Myocyte (in vitro differentiated cells): ENCODE data around the gene CBL. TPM values are rescaled to one million over a fixed set of nuclear protein-coding genes. Genes with fewer than 3 reads are reported as not detected.

ENCODE experiments used
- DNase-seq: peaks from one replicate; pipeline ENCODE4 v3.0.0-alpha.2; 2012; ENCODE audit warnings: low read depth
- total RNA-seq: library from RNA; depleted of rRNA; stranded (reverse); fragments of >200 nt; gene quantifications from 2 replicates; pipeline ENCODE4 v1.2.3, GENCODE V29; 2014

CBL gene
- total RNA-seq, 1 donor from 2014 or later = 8.2 TPM

GRCh38 chr11:119307974-119308373 lies 101.8 kb downstream of the CBL start:
- DNase-seq = no peak

GRCh38 chr11:119309411-119309810 lies 103.3 kb downstream of the CBL start:
- no peak for DNase-seq

GRCh38 chr11:119309953-119310681 lies 104.0 kb downstream of the CBL start:
- DNase-seq = no peak

- DNase-seq = no peak
Measured at GRCh38 chr11:119310682-119311052, 104.5 kb downstream of the CBL start.

DNA sequence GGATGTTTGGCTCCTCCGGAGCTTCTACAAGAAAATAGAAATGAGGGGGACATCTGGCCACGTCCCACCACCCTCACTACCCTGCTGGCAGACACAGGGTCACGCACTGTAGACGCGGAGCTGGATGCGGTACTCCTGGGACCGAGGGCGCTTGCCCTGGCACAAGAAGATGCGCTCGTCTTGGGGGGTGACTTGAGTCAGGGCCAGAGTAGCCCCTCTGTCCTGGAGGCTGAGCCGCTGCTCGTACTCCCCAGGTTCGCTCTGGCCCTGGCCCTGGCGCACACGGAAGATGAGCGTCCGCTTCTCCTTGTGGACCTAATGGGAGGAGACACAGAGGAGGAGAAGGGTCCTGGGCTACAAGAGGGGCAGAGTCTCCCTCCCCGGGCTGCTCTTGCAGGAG lies 108.6 kb downstream of the CBL start:
- DNase-seq = no peak

DNA sequence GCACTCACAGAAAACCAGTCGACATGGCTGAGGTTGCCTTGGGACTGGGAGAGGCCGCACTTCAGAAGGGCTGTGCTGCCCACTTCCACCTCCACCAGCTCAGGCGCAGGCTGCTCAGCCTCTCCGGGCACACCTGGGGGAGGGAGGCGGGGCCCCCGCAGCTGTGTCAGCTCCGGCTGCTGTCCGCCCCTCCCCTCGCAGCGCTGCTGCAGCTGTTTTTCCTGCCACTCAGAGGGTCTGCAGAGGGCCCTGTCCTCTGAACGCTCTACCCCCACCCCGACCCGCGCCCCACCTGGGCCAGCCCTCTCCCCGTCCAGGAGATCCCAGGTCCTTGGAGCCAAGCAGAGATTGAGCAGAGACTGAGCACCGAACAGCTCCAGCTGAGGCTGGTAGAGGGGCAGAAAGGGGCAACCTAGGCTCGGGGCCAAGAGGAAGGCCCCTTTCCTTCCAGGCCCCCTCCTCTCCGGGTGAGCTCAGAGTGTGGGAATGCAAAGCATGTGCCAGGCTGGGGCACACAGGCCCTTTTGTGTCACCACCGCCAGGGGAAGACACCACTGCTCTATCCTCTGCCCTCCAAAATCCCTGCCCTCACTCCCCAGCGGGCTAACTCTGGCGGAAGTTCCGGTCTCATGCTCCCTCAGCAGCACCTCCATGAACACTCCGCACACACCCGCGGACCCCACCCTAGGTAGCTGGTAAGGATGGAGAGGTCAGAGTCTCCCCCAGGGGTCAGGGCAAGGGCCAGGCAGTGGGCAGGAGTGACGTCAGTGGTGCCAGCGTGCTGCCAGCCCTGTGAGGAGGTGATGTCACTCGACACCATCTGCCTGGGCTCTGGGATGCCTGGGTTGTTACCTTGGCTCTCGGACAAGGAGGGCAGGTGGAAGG lies 109.2 kb downstream of the CBL start:
- peak; percentile 53 for DNase-seq

DNA sequence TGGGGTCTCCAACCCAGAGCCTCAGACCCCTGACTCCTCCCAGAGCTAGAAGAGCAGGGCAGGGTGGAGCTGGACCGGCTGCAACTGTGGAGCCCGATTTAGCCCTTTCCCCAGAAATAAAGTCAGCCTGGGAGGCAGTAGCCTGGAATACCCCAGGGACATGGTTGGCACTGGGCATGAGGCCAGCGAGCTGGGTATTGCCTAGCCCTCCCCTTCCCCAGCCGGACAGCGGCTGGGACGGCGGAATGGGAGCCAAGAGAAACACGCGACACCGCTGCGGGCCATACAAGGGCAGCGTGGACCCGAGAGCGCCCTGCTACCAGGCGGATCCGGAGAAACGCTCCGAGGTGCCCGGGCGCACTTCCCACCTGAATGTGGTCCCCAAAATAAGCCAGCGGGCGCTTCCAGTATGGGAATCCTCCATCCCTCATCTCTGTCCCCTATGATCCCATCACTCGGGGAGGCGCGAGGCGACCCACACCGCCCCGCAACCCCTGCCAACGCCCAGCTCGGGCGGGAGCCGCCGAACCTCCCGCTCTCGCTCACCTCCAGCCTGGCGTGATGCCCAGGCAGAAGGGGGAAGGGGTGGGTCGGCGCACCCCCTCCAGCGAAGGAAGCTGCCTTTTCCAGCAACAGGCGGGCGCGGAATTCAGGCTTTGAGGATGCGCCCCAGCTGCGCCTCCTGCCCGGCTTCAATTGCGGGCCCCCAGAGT lies 110.0 kb downstream of the CBL start:
- DNase-seq = peak; percentile 76

GRCh38 chr11:119316729-119317591 lies 110.8 kb downstream of the CBL start, which contains the start of gene MCAM:
Gene MCAM (minus strand): TSS chr11:119317130. CDS start chr11:119317101, 29 bp downstream.
- DNase-seq = no peak

DNA sequence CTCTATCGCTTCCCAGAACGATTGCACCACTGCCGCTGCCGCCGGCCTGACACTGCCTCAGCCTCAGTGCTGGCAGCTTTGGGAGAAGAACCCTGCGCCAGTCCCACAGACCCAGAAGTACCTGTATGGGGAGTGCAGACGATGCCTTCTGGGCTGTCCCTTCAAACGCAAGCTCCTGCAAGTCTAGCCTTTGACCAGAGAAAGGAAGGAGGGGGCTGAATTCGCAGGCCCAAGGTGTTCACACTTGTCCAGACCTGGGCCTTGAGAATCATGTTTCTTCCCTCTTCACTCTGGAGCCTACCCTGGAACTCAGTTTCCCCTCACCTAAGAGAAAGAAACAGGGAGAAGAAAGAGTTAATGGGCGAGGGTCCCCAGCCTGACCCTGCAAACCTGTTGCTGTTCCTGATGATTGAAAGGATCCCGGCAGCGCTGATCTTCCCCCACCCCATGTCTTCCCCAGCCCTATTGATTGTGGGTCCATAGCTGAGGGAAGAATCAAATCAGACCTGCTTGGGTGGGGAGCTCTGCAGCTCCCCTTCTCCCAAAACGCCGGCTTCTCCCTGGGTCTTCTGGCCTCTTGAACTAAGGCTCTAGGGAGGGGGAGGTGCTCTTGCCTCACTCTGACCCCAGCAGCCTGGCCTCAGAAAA lies 111.6 kb downstream of the CBL start:
- DNase-seq = no peak

- no peak for DNase-seq
Measured at GRCh38 chr11:119318240-119319135, 112.3 kb downstream of the CBL start.

- DNase-seq = no peak
Measured at GRCh38 chr11:119319136-119319699, 113.1 kb downstream of the CBL start.

GRCh38 chr11:119319700-119320239 lies 113.6 kb downstream of the CBL start:
- DNase-seq = no peak

DNA sequence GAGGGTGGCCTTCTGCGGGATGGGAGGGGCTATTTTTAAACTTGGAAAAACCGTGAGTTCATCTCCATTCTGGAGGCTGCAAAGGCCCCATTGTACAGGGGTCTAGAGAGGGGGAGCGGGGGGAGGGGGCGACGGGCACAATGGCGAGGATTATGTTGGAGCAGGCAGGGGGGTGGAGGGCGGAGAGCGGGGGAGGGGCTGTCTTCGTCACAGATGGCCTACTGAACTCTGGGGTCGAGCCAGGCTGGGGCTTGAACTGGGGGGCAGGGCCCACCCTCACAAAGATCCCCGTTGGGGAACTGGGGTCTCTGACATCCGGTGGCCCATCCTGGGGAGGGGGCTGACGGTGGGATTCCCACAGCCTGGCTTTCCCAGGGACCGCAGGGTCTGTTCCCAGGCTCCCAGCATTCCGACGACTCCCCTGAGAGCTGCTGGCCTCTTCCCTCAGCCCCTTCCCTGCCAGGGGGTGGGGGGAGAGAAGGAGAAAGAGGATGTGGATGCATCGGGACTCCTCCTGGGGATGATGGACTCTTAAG lies 114.2 kb downstream of the CBL start:
- DNase-seq = no peak

DNA sequence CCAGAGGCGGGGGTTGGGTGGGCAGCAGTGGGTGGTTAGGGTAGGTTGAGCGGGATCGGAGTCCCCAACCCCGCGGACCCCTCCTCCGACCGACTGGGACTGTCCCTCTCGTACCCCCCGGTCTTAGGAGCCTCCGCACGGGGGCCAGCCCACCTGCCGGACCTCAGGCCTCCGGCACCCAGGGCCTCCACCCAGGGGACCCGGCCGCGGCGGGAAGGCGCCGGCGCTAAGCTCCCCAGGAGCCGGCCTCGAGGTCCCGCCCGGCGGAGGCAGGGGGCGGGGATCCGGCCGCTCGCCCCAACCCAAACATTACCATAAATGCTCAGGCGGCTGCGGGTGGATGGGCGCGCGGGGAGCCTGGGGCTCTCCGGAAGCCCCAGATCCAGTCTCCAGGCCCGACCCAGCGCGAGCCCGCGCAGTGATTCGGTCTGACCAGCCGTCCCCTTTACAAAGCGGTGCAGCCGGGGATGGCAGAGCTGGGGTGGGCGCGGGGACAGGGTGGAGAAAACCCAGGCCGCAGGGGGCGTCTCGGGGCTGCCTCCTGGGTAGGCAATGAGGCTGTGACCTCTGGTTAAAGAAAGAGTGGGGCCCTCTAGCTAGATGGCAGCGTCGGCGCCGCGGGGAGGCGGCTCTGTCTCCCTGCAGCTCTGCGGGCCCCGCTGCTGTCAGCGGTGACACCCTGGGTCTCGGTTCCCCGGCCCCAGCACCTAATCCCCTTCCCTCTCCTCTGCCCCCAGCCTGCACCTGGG lies 114.8 kb downstream of the CBL start:
- no peak for DNase-seq

GRCh38 chr11:119322360-119322739 lies 116.2 kb downstream of the CBL start:
- no peak for DNase-seq

DNA sequence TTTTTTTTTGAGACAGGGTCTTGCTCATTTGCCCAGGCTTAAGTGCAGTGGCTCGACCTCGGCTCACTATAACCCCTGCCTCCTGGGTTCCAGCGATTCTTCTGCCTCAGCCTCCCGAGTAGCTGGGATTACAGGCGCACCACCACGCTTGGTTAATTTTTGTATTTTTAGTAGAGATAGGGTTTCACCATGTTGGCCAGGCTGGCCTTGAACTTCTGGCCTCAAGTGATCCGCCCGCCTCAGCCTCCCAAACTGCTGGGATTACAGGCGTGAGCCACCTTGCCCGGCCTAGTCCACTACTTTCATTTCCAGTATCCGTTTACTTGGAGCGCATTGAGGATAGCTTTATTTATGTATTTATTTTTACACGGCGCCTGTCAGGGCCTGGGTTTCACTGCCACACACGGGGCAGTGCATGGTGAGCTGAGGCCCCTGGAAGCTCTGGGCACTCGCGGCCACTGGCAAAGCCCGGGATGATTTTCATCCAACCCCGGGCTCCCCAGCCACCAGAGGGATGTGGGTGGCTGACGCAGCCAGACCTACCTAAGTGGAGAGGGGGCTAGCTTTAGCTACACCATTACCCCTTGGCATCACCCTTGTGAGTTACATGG lies 116.9 kb downstream of the CBL start:
- no peak for DNase-seq

GRCh38 chr11:119323532-119324033 lies 117.4 kb downstream of the CBL start:
- DNase-seq = peak; percentile 77
